ENCODE data around the gene ZNF385B.

DNA sequence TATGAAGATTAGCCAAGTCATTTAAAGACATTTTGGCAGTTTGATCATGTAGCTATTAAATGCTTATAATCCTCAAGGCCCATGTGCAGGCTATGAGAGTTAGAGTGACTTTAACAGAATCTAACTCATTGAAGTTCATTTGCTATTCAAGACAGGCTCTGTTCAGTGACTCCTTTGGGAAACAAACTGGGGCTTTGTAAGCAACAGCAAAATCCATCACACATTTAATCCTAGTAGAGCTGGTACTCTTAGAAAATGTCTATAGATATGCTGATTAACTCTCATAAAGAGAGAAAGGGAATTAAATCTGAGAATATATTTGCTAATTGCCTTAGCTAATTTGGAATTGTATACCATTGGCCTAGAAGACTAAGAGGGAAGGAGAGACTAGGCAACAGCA is 414.0 kb downstream of the ZNF385B start:
- TF ChIP-seq, protein P1, sequence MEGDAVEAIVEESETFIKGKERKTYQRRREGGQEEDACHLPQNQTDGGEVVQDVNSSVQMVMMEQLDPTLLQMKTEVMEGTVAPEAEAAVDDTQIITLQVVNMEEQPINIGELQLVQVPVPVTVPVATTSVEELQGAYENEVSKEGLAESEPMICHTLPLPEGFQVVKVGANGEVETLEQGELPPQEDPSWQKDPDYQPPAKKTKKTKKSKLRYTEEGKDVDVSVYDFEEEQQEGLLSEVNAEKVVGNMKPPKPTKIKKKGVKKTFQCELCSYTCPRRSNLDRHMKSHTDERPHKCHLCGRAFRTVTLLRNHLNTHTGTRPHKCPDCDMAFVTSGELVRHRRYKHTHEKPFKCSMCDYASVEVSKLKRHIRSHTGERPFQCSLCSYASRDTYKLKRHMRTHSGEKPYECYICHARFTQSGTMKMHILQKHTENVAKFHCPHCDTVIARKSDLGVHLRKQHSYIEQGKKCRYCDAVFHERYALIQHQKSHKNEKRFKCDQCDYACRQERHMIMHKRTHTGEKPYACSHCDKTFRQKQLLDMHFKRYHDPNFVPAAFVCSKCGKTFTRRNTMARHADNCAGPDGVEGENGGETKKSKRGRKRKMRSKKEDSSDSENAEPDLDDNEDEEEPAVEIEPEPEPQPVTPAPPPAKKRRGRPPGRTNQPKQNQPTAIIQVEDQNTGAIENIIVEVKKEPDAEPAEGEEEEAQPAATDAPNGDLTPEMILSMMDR (IDR thresholded peaks at IDR 0.05): no peak
- no peak for TF ChIP-seq POLR2A (IDR thresholded peaks at IDR 0.05)
